AG08395 (cell line): Measurements from ENCODE around the gene RPS2.

Source experiments
- DNase-seq: peaks from one replicate; pipeline ENCODE4 v3.0.0; 2012; ENCODE audit warnings: mixed read lengths, low spot score

RPS2 gene

GRCh38 chr16:1981398-1981836, 16.8 kb upstream of the RPS2 start, which contains the start of gene NOXO1:
Gene NOXO1, minus strand, starts transcription at chr16:1981469. Its CDS starts 290 bp downstream, at chr16:1981179.
- DNase-seq: no peak

GRCh38 chr16:1980770-1981087, 16.1 kb upstream of the RPS2 start:
- no peak for DNase-seq

DNA sequence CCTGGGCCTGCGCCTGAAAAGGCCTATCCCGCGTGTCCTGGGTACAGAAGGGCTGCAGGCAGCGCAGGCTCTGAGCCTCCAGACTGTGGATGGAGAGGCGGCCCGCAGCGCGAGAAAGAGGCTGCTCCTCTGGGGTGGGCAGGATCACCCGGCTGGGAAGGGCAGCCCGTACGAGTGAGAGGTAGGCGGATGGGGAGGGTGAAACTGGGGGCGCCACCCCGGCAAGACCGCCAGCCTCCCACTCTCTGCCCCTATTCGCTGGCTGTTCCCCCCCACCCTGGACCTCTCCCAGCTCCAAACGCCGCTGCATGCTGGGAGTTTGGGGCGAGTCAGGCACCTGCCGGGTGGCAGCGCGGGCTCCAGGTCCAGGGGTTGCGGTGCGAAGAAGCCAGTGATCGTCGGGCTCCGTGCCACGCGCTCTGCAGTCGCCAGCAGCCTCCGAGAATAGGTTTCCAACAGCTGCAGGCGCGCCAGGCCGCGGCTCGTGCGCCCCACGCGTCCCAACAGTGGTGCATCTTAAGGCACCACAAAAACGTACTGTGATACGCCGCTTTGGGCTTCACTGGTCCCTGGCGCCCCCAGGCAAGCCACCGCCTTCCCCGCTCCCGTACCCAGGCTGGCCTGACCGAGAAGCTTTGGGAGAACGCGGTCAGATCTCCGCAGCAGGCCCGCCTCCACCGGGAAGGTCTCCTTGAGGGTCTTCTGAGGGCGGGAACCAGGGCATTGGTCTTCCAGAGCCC, 15.6 kb upstream of the RPS2 start:
- DNase-seq: no peak

DNA sequence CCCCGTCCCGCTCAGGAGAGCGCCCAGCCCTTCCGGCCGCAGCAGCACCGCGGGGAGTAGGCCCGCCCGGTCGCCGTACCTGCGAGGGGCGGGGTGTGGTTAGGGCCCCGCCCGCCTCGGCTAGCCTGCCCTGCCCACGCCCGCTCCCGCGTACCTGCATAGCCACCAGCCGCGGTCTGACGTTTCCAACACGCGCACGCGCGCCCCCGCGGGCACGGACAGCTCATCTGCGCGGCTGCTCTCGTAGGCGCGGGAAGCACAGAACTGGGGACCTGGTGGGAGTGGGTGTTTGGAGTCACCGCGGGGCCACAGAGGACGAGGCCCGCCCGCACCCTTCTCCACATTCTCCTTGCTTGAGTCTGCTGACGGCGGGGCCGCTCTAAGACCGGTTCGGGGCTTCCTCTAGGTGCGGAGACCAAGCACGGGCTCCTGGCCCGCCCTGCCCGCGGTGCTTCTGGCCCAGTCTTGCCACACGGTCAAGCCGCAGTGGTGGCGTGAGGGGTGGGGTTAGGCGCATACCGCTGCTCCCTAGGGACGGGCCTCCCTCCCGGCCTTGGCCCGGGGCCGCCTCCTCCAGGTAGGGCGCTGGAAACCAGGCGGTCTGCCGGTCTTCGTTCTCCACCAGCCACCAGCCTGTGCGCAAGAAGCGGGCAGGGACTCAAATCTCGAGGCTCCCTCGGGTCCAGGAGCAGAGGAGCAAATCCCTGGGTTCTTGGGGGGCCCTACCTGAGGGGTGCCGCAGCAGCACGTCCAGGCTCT, 14.8 kb upstream of the RPS2 start:
- no peak for DNase-seq

GRCh38 chr16:1978476-1979120, 14.0 kb upstream of the RPS2 start:
- no peak for DNase-seq

- no peak for DNase-seq
Measured at GRCh38 chr16:1977875-1978268, 13.2 kb upstream of the RPS2 start.

GRCh38 chr16:1976951-1977874, 12.6 kb upstream of the RPS2 start:
- no peak for DNase-seq

- DNase-seq: no peak
Measured at GRCh38 chr16:1976216-1976520, 11.5 kb upstream of the RPS2 start.

- DNase-seq: no peak
Measured at GRCh38 chr16:1975432-1976215, 11.0 kb upstream of the RPS2 start.

DNA sequence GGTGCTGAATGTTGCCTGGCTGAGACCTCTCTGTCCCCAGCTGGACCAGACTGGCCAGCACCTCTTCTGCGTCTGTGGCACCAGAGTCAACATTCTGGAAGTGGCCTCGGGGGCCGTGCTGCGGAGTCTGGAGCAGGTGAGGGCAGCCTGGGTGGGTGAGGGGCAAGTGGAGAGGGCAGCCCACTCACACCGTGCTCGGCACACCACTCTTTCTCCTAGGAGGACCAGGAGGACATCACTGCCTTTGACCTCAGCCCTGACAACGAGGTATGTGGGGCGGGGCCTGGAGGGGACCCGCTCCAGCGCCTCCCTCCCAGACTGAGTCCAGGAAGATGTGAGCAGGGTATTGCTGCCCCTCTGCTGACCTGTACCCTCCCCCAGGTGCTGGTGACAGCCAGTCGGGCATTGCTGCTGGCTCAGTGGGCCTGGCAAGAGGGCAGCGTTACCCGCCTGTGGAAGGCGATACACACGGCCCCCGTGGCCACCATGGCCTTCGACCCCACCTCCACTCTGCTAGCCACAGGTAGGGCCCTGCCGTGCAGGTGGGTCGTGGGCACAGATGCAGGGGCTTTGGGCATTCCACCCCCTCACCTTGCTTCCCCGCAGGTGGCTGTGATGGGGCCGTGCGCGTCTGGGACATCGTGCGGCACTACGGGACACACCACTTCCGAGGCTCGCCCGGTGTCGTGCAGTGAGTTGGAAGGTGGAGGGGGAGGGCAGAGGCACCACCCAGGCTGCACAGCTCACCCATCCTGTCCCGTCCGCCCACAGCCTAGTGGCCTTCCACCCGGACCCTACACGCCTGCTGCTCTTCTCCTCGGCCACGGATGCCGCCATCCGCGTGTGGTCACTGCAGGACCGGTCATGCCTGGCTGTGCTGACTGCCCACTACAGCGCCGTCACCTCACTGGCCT, 9.8 kb upstream of the RPS2 start:
- DNase-seq: no peak

DNA sequence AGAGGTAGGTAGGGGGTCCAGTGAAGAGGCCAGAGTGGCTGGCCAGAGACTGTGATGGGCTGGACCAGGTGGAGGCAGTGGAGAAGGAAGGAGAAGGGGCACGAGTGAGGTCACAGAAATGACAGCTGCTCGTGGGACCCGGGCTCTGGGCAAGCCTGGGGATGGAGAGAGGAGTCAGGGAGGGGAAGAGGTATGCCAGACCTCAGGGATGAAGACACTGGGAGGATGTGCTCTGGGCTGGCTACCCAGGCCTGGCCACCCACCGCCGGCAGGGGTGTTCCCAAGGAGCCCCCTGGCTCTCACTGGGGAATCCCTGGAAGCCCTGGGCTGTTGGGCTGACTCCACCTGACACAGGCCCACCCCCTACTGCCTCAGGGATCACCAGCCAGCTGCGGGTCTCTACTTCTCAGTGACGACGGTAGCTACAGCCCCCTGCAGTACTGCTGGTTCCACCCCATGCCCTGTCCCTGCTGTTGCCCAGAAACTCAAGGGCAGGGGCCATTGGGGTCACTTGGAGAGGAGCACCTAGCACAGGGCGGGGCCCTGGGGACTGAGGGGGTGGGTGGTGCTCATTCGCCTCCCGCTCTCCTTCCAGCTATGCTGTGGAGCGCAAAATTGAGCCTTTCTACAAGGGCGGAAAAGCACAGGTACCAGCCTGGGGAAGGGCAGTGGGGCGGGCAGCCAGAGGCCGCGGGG, 9.0 kb upstream of the RPS2 start:
- no peak for DNase-seq

DNA sequence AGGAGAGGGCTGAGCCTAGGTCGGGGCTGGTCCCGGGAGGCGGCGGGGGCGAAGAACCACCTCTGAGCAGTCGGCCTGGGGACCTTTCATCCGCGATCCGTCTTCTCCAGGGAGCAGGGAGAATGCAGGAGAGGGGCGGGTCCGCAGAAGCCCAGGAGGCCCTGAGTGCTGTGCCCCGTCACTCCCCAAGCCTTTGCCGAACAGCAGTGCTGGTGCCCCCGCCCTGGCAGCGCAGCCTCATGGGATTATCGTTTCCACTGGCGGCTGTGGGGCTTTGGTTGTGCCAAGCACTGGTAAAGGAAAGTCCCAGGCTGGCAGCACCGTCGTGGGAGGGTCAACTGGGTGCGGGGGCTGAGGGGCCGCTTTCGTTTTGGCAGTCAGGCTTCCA, 7.9 kb upstream of the RPS2 start:
- no peak for DNase-seq

- peak; percentile 95 for DNase-seq
Measured at GRCh38 chr16:1971796-1972489, 7.3 kb upstream of the RPS2 start, which contains the start of gene TBL3. Gene TBL3, plus strand, starts transcription at chr16:1972053. Its CDS starts 112 bp downstream, at chr16:1972165.

DNA sequence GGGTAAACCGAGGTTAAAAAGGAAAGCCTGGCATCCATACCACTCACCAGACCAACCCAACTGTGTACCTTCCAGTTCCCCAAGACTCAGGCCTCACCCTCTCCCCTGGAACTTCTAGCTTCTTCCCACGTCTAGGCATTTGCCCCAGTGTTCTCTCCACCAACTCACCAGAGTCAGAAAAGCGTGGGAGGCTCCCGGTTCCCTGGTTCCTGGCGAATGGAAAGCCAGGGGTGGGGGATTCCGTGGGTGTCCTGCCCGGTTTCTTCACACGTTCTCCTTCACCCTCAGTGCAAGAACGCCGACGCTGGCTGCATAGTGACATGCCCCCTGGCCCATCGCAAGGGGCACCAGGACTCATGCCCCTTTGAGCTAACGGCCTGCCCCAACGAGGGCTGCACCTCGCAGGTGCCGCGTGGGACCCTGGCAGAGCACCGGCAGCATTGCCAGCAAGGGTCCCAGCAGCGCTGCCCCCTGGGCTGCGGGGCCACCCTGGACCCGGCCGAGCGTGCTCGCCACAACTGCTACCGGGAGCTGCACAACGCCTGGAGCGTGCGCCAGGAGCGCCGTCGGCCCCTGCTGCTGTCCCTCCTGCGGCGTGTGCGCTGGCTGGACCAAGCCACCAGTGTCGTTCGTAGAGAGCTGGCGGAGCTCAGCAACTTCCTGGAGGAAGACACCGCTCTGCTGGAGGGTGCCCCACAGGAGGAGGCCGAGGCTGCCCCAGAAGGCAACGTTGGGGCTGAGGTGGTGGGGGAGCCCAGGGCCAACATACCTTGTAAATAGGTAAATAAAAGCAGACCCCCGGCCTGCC, 3.7 kb upstream of the RPS2 start:
- DNase-seq: no peak

DNA sequence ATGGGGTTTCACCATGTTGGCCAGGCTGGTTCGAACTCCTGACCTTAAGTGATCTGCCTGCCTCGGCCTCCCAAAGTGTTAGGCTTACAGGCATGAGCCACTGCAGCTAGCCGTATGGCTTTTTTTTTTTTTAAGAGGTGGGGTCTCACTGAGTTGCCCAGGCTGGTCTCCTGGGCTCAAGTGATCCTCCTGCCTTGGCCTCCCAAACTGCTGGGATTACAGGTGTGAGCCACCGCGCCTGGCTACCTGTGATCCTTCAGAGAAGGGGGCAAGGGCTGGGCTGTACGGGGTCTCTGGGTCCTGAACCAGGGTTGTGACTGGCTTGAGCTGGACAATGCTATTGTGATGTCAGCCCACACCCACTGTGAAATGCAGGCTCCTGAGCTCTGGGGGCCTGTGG, 1.8 kb upstream of the RPS2 start, which contains the start of gene RNF151:
TSS of gene RNF151 (plus strand) at position 397 of the 400 bp plus-strand sequence. CDS start 26 bp downstream, outside the sequence.
- no peak for DNase-seq

GRCh38 chr16:1965396-1966001, 873 bp upstream of the RPS2 start:
- no peak for DNase-seq

GRCh38 chr16:1963806-1964505, 670 bp downstream of the RPS2 start:
- DNase-seq: no peak
